Gastroesophageal sphincter (tissue), 3 donors: ENCODE results near the gene AFP.

Experiments used
- POLR2AphosphoS5 ChIP-seq: sonication (generic); formaldehyde crosslinking; IDR thresholded peaks from one replicate; pipeline ENCODE4 v1.6.1; 2017; ENCODE audit warnings: antibody characterized with exemption
- TF ChIP-seq, protein P1 (sequence below), 4 experiments: fragments of 200-600 bp in 2 of 4; fragments of 450-650 bp in 2 of 4; sonication (generic) in 1 of 4; IDR thresholded peaks; one replicate each; pipeline ENCODE4 v1.5.1; 2017 to 2019; ENCODE audit warnings: antibody characterized with exemption in 4 of 4, mild to moderate bottlenecking in 2 of 4, moderate library complexity in 2 of 4

- TF ChIP-seq, protein P1, sequence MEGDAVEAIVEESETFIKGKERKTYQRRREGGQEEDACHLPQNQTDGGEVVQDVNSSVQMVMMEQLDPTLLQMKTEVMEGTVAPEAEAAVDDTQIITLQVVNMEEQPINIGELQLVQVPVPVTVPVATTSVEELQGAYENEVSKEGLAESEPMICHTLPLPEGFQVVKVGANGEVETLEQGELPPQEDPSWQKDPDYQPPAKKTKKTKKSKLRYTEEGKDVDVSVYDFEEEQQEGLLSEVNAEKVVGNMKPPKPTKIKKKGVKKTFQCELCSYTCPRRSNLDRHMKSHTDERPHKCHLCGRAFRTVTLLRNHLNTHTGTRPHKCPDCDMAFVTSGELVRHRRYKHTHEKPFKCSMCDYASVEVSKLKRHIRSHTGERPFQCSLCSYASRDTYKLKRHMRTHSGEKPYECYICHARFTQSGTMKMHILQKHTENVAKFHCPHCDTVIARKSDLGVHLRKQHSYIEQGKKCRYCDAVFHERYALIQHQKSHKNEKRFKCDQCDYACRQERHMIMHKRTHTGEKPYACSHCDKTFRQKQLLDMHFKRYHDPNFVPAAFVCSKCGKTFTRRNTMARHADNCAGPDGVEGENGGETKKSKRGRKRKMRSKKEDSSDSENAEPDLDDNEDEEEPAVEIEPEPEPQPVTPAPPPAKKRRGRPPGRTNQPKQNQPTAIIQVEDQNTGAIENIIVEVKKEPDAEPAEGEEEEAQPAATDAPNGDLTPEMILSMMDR (IDR thresholded peaks at IDR 0.05): no peak
- TF ChIP-seq POLR2AphosphoS5: no peak
These were observed 20.2 kb upstream of the AFP start for GRCh38 chr4:73415807-73416238.
